Choroid plexus epithelial cell (primary cell): Measurements from ENCODE around the gene LDLR.
"Not testable (repeated sequence)": the region's sequence is repeated elsewhere in the genome, so short reads cannot be mapped to it uniquely, and the experiment has no call there.

ENCODE experiments used
- DNase-seq: peaks from one replicate; pipeline ENCODE4 v3.0.0-alpha.2; 2010; ENCODE audit warnings: low read depth
- H3K4me3 ChIP-seq: 2 replicates; pipeline ENCODE4 v1.5.1; 2011; ENCODE audit warnings: low read depth, mild to moderate bottlenecking, control low read depth, low read length, moderate library complexity
- CTCF ChIP-seq: conservative IDR thresholded peaks from 2 replicates; pipeline ENCODE4 v1.5.1; 2011; ENCODE audit warnings: low read depth, mild to moderate bottlenecking, control low read depth, inconsistent platforms, low read length, moderate library complexity

LDLR gene

GRCh38 chr19:11094520-11094894, 5.2 kb downstream of the LDLR start:
- no peak for DNase-seq
- TF ChIP-seq CTCF, result no peak
- H3K4me3 ChIP-seq, result no peak overlapping the region

DNA sequence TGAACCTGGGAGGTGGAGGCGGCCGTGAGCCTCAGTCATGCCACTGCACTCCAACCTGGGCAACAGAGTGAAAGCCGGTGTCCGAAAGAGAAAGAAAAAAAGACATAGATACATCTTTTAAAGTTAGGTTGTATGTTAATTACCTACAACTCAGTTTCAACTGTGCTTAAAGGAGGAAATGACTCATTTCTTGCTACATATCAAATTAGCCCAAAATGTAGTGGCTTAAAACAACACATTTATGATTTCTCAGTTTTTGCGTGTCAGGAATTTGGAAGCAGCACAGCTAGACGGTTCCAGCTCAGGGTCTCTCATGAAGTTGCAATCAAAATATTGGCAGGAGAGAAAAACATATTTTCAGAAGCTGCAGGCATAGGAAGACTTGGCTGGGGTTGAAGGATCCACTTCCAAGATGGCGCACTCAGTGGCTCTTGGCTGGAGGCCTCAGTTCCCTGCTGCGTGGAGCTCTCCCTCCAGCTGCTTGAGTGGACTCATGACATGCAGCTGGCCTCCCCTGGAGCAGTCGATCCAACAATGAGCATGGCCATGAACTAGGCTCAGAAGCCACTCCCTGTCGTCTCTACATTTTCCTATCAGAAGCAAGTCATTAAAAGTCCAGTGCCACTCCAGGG, 7.1 kb downstream of the LDLR start:
- TF ChIP-seq CTCF, result no peak

DNA sequence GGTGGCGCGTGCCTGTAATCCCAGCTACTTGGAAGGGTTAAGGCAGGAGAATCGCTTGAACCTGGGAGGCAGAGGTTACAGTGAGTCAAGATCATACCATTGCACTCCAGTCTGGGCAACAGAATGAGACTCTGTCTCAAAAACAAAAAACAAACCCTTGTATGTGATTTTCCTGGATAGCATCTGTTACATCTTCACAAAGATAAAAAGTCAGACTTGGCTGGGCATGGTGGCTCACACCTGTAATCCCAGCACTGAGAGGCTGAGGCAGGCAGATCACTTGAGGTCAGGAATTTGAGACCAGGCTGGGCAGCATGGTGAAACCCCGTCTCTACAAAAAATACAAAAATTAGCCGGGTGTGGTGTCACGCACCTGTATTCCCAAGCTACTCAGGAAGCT, 8.1 kb downstream of the LDLR start:
- DNase-seq, result peak; percentile 29
- not testable (repeated sequence) for H3K4me3 ChIP-seq

More for the DNA sequence above, 7.1 kb downstream of the LDLR start:
- peak; percentile 96 for DNase-seq
- H3K4me3 ChIP-seq, result peak overlapping the region; percentile 24

DNA sequence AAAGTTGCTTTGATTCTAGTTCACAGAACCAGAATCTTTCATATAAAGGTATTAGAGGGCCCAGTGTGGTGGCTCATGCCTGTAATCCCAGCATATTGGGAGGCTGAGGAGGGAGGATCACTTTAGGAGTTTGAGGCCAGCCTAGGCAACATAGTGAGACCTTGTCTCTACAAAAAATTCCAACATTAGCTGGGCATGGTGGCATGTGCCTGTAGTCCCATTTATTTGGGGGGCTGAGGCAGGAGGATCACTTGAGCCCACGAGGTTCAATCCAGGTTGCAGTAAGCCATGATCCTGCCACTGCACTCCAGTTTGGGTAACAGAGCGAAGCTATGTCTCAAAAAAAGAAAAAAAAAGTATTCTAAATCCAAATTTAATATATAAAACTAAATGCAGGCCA, 9.1 kb downstream of the LDLR start:
- H3K4me3 ChIP-seq, result no peak overlapping the region
- DNase-seq, result no peak
- no peak for TF ChIP-seq CTCF

GRCh38 chr19:11098861-11099260, 9.6 kb downstream of the LDLR start:
- no peak for TF ChIP-seq CTCF
- no peak overlapping the region for H3K4me3 ChIP-seq
- DNase-seq, result no peak

- no peak overlapping the region for H3K4me3 ChIP-seq
- no peak for DNase-seq
- no peak for TF ChIP-seq CTCF
These were observed 10.8 kb downstream of the LDLR start for GRCh38 chr19:11100049-11100448.

- no peak for TF ChIP-seq CTCF
- no peak overlapping the region for H3K4me3 ChIP-seq
- DNase-seq, result no peak
These were observed 11.8 kb downstream of the LDLR start for GRCh38 chr19:11101057-11101456.
